Measurements from ENCODE around the gene CAVIN4.

CAVIN4 gene

DNA sequence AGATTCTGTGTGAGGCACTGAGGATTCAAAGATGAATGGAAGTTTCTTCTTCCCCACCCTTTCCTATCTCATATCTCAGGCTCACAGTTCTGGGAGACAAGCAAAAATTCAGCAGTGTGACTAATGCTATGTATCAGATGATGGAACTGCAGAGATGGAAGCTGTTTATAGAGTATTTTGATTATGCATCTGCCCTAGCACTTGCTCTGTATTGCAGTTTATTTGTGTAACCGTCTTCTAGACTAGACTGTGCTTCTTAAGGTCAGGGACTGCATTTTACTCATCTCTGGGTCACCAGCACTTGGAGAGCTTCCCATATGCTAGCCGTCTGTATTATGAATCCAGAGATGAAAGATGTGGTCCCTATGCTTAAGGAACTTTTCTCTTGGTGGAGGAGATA, 12.6 kb downstream of the CAVIN4 start:
- peak; percentile 51 for DNase-seq (ENCODE audit: low read depth)
- H3K27me3 ChIP-seq (replicated peaks; ENCODE audit: control insufficient read depth, insufficient read depth, low read length) = no peaks in the 10 kb centered on the region
- no peaks in the 10 kb centered on the region for H3K36me3 ChIP-seq (ENCODE audit: control insufficient read depth, insufficient read depth, low read length, severe bottlenecking)
- H3K9me3 ChIP-seq (ENCODE audit: control insufficient read depth, low read length) = no peaks in the 10 kb centered on the region
- peaks cover 19% of the 10 kb centered on the region for H3K4me1 ChIP-seq (ENCODE audit: control insufficient read depth, insufficient read depth, low read length)
- H3K4me3 ChIP-seq (ENCODE audit: low read length) = no peak overlapping the region
- no peak overlapping the region for H3K9ac ChIP-seq (ENCODE audit: low read length)

DNA sequence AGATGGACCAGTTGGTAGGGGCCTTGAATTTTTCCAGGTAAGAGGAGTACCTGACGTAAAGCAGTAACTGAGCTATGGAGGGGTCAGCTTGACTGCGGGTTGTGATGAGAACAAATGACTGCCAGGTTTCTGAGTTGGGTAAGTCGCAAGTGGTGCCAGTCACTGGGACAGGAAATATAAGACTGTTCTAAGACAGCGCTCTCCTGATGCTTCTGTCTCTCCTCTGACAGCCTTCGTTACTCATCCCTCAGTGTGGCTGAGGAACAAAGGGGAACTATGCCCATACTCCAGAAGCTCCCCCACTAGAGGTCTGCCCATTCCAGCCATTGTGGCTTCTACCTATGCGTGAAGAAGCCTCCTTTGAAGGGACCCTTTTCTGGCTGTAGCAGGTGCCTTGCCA, 13.3 kb downstream of the CAVIN4 start:
- Histone ChIP-seq H3K9me3 (ENCODE audit: control insufficient read depth, low read length) (no peaks in the 10 kb centered on the region), H3K27me3 (replicated peaks; ENCODE audit: control insufficient read depth, insufficient read depth, low read length) (no peaks in the 10 kb centered on the region), H3K36me3 (ENCODE audit: control insufficient read depth, insufficient read depth, low read length, severe bottlenecking) (no peaks in the 10 kb centered on the region), H3K4me3 (ENCODE audit: low read length) (no peak overlapping the region), H3K9ac (ENCODE audit: low read length) (no peak overlapping the region), H3K4me1 (ENCODE audit: control insufficient read depth, insufficient read depth, low read length) (peaks cover 19% of the 10 kb centered on the region)
- DNase-seq (ENCODE audit: low read depth) = no peak

DNA sequence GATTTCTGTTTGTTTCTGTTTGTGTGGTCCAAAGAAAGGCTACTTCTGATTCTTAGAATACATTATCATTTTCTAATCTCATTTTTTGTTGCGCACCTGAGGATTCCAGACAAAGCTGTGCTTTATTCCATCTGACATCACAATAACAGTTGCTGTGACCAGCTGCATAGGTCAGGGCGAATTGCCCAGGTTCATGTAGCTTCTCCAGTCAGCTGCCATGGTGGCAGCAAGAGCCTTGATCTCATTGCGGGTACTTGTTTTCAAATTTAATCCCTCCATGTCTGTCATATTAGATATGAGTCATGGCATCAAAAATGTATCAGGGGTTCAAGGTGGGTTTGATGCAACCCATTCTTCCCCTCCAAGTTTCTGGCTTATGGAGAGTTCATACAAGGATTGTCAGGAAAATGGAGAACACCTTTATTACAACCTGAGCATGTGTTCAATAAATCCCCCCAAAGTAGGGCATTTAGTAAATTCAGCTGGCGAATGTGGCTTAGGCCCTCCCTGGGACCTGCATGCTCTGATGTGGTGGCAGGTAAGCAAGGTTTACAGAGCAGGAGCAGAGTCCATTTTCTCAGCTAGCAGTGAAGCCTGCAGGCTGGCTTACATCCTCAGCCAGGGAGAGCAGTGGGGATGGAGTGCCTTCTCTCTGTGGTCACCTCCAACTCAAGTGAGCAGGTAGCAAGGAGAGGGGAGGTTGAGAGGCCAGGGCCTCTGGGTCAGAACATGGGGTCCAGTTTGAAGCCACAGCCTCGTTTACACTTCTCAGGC, 13.9 kb downstream of the CAVIN4 start:
- H3K4me1 ChIP-seq (ENCODE audit: control insufficient read depth, insufficient read depth, low read length) = peaks cover 19% of the 10 kb centered on the region
- H3K27me3 ChIP-seq (replicated peaks; ENCODE audit: control insufficient read depth, insufficient read depth, low read length) = no peaks in the 10 kb centered on the region
- H3K9me3 ChIP-seq (ENCODE audit: control insufficient read depth, low read length) = no peaks in the 10 kb centered on the region
- no peak overlapping the region for H3K4me3 ChIP-seq (ENCODE audit: low read length)
- DNase-seq (ENCODE audit: low read depth) = no peak
- H3K36me3 ChIP-seq (ENCODE audit: control insufficient read depth, insufficient read depth, low read length, severe bottlenecking) = no peaks in the 10 kb centered on the region
- H3K9ac ChIP-seq (ENCODE audit: low read length) = no peak overlapping the region

DNA sequence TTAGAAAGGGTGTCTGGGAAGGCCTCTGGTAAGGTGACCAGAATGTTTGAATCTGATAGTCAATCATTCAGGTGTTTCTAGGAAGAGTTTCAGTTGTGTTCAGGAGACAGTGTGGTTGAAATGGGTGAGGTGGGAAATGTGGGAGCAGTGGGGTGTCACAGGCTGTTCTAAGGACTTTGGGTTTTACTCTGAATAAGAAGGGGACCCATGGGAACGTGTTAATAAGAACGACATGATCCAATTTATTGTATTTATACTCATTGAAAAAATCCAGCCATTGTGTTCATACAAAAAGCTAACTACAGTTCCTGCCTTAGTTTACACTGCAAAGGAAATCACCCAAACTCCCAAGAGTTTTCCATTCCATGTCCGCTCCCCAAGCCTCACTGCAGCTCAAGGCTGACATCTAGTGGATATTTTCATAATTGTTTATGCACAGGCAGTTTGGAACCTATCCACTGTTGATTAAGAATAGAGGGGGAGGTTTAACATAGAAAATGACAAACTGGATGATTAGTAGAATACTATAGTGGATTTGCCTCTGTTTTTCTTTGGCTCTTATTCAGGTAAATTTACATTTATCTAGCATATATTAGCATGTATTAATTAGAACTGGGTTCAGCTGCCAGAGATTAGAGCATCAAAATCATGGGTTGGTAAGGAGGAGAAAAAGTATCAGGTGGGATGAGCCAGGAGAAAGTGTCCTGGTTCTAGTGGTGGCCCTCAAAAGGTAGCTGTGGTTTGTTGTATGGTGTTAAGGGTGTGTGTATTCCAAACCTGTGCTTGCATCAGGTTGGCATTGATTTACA, 17.7 kb downstream of the CAVIN4 start:
- H3K9me3 ChIP-seq (ENCODE audit: control insufficient read depth, low read length) = no peaks in the 10 kb centered on the region
- peak overlapping the region; percentile 23 for H3K9ac ChIP-seq (ENCODE audit: low read length)
- H3K27me3 ChIP-seq (replicated peaks; ENCODE audit: control insufficient read depth, insufficient read depth, low read length) = no peaks in the 10 kb centered on the region
- peak; percentile 86 for DNase-seq (ENCODE audit: low read depth)
- no peak overlapping the region for H3K4me3 ChIP-seq (ENCODE audit: low read length)
- H3K4me1 ChIP-seq (ENCODE audit: control insufficient read depth, insufficient read depth, low read length) = peaks cover 7% of the 10 kb centered on the region
- H3K36me3 ChIP-seq (ENCODE audit: control insufficient read depth, insufficient read depth, low read length, severe bottlenecking) = no peaks in the 10 kb centered on the region

DNA sequence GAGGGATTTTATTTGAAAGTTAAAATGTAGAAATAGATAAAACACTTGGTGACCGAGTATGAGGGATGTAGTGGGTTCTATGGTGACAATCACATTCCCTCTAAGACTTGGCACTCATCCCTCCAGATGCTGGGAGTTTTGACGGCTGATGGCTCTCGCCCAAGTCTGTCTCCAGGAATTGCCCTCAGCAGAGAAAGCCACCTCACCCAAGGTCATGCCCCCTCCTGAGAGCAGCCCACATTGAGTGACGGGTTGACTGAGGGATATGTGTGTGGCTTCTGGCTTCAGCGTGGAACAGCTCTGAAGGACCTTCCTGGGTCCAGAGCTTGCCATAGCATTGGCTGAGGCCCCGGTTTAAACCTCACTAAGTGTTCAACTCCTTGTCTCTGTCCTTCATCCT, 19.4 kb downstream of the CAVIN4 start:
- no peaks in the 10 kb centered on the region for H3K9me3 ChIP-seq (ENCODE audit: control insufficient read depth, low read length)
- H3K27me3 ChIP-seq (replicated peaks; ENCODE audit: control insufficient read depth, insufficient read depth, low read length) = no peaks in the 10 kb centered on the region
- no peak overlapping the region for H3K4me3 ChIP-seq (ENCODE audit: low read length)
- no peaks in the 10 kb centered on the region for H3K36me3 ChIP-seq (ENCODE audit: control insufficient read depth, insufficient read depth, low read length, severe bottlenecking)
- no peak for DNase-seq (ENCODE audit: low read depth)
- no peak overlapping the region for H3K9ac ChIP-seq (ENCODE audit: low read length)
- no peaks in the 10 kb centered on the region for H3K4me1 ChIP-seq (ENCODE audit: control insufficient read depth, insufficient read depth, low read length)

DNA sequence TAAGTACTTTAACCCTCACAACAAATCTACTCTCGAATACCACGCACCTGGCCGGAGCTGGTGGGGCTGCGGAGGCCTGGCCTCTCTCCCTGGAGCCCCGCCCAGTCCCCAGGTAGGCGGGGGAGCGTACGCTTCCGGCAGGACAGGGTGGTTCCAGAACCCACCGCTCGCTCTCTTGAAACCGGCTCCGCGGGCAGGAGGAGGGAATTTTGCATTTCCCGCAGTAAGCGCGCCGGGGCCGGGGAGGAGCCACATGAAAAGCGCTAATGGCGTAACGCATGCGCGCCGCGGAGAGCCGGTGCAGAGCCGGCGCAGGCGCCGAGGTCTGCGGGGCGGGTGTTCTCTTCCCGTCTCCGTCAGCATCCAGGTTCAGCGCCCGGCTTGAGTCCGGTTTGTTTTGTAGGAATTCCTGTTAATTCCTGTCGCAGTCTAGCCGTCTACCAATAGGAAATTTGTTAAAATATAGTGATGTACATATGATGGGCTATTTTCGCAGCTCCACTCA, 20.8 kb downstream of the CAVIN4 start:
- Histone ChIP-seq H3K36me3 (ENCODE audit: control insufficient read depth, insufficient read depth, low read length, severe bottlenecking) (no peaks in the 10 kb centered on the region), H3K4me1 (ENCODE audit: control insufficient read depth, insufficient read depth, low read length) (no peaks in the 10 kb centered on the region), H3K9ac (ENCODE audit: low read length) (peak overlapping the region; percentile 83), H3K4me3 (ENCODE audit: low read length) (peak overlapping the region; percentile 86), H3K27me3 (replicated peaks; ENCODE audit: control insufficient read depth, insufficient read depth, low read length) (no peaks in the 10 kb centered on the region), H3K9me3 (ENCODE audit: control insufficient read depth, low read length) (no peaks in the 10 kb centered on the region)
- DNase-seq (ENCODE audit: low read depth) = peak; percentile 93

DNA sequence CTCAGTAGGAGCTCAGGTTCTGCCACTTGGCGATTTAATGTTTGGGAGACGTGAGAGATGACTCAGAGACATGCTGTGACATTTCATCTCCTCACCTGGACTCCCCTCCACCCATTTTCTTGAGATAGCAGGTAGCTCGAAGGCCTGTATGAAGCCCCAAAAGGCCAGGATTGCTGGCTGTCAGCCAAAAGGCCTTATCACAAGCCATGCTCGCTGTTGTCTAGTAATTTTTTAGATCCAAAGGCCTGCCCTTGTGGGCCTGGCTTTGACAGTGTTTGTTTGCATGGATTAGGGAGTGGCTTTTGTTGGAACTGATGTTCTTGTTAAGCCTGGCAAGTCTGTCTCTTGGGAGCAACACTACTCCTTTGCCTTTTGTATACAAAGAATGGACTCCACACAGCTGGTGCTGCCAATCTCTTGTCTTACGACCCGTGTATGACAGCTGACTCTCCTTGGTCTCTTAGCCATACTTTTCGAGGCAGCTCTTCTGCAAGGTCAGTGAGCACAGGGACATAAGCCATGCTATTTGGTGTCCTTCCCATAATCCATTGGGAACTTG, 22.7 kb downstream of the CAVIN4 start:
- Histone ChIP-seq H3K36me3 (ENCODE audit: control insufficient read depth, insufficient read depth, low read length, severe bottlenecking) (no peaks in the 10 kb centered on the region), H3K9me3 (ENCODE audit: control insufficient read depth, low read length) (no peaks in the 10 kb centered on the region), H3K27me3 (replicated peaks; ENCODE audit: control insufficient read depth, insufficient read depth, low read length) (no peaks in the 10 kb centered on the region), H3K4me1 (ENCODE audit: control insufficient read depth, insufficient read depth, low read length) (no peaks in the 10 kb centered on the region), H3K4me3 (ENCODE audit: low read length) (no peak overlapping the region), H3K9ac (ENCODE audit: low read length) (no peak overlapping the region)
- no peak for DNase-seq (ENCODE audit: low read depth)

DNA sequence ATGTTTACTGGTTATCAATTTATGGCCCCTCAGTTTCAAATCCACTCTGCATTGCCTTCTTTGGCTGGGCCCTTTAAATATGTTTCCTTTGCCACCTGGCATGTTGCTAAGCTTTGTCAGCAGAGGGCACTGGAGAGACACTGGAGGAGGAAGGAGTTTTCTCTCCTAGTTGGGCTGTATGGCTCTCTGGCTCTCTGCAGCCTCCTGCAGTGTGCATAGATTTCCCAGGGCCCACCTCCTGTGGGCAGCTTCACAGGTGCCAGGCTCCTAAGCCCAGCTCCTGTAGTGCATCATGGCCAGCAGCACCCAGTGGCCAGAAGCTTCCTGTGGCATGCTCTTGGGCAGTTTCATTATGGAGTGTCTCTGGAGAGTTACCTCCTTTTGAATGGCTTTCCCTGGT, 23.3 kb downstream of the CAVIN4 start:
- Histone ChIP-seq H3K9ac (ENCODE audit: low read length) (no peak overlapping the region), H3K4me1 (ENCODE audit: control insufficient read depth, insufficient read depth, low read length) (no peaks in the 10 kb centered on the region), H3K9me3 (ENCODE audit: control insufficient read depth, low read length) (no peaks in the 10 kb centered on the region), H3K4me3 (ENCODE audit: low read length) (no peak overlapping the region), H3K36me3 (ENCODE audit: control insufficient read depth, insufficient read depth, low read length, severe bottlenecking) (no peaks in the 10 kb centered on the region), H3K27me3 (replicated peaks; ENCODE audit: control insufficient read depth, insufficient read depth, low read length) (no peaks in the 10 kb centered on the region)
- DNase-seq (ENCODE audit: low read depth) = peak; percentile 76

DNA sequence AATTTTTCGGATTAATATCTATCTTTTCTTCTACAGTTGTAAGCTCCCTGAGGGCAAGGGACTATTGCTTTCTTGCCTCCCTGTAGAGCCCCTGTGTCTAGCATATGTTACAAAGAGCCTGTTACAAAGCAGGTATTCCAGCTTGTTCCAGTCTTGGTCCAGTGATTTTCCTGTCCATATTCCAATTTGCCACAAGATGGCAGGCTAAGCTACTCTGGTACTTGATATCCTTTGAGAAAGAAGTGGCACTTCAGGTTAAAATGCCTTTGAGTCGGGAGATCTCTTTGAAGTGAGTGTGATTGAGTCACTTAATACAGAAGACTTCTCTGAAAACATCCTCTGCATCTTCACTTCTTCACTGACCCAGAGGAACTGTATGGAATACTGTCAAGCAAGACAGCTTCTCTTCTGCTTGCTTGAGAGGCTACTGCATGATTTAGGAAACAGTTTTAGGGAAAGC, 24.5 kb downstream of the CAVIN4 start:
- Histone ChIP-seq H3K27me3 (replicated peaks; ENCODE audit: control insufficient read depth, insufficient read depth, low read length) (no peaks in the 10 kb centered on the region), H3K9ac (ENCODE audit: low read length) (no peak overlapping the region), H3K4me3 (ENCODE audit: low read length) (no peak overlapping the region), H3K36me3 (ENCODE audit: control insufficient read depth, insufficient read depth, low read length, severe bottlenecking) (no peaks in the 10 kb centered on the region), H3K4me1 (ENCODE audit: control insufficient read depth, insufficient read depth, low read length) (no peaks in the 10 kb centered on the region), H3K9me3 (ENCODE audit: control insufficient read depth, low read length) (no peaks in the 10 kb centered on the region)
- DNase-seq (ENCODE audit: low read depth) = peak; percentile 79

DNA sequence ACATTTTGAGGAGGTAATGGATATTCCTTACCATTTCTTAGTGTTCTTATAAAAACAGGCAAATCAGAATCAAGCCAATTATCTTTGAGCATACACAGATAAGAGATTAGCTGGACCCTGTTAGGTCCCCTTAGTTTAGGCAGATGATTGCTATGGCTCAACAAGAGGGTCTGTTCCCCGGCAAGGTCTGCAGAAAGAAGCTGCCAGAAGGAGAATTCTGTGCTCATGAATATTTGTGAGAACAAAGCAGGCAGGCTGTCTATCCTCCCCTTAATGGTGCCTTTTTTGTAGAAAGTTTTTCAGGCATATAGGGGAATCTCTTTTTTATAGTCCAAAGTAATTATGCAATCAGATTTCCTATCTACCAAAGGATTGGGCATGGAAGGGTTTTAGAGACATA, 27.5 kb downstream of the CAVIN4 start:
- no peaks in the 10 kb centered on the region for H3K36me3 ChIP-seq (ENCODE audit: control insufficient read depth, insufficient read depth, low read length, severe bottlenecking)
- DNase-seq (ENCODE audit: low read depth) = no peak
- no peaks in the 10 kb centered on the region for H3K4me1 ChIP-seq (ENCODE audit: control insufficient read depth, insufficient read depth, low read length)
- no peak overlapping the region for H3K4me3 ChIP-seq (ENCODE audit: low read length)
- no peaks in the 10 kb centered on the region for H3K9me3 ChIP-seq (ENCODE audit: control insufficient read depth, low read length)
- H3K9ac ChIP-seq (ENCODE audit: low read length) = no peak overlapping the region
- H3K27me3 ChIP-seq (replicated peaks; ENCODE audit: control insufficient read depth, insufficient read depth, low read length) = no peaks in the 10 kb centered on the region

DNA sequence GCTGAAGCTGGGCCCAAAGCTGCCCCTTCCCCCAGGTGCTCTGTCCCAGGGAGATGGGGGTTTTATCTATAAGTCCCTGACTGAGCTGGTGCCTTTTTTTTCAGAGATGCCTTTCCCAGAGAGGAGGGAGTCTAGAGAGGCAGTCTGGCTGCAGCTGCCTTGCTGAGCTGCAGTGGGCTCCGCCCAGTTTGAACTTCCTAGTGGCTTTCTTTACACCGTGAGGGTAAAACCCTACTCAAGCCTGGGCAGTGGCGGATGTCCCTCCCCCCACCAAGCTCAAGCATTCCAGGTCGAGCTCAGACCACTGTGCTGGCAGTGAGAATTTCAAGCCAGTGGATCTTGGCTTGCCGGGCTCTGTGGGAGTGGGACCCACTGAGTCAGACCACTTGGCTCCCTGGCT, 41.3 kb downstream of the CAVIN4 start:
- no peaks in the 10 kb centered on the region for H3K36me3 ChIP-seq (ENCODE audit: control insufficient read depth, insufficient read depth, low read length, severe bottlenecking)
- H3K4me3 ChIP-seq (ENCODE audit: low read length) = no peak overlapping the region
- peaks cover 4% of the 10 kb centered on the region for H3K9me3 ChIP-seq (ENCODE audit: control insufficient read depth, low read length)
- H3K9ac ChIP-seq (ENCODE audit: low read length) = no peak overlapping the region
- no peaks in the 10 kb centered on the region for H3K27me3 ChIP-seq (replicated peaks; ENCODE audit: control insufficient read depth, insufficient read depth, low read length)
- H3K4me1 ChIP-seq (ENCODE audit: control insufficient read depth, insufficient read depth, low read length) = no peaks in the 10 kb centered on the region
- no peak for DNase-seq (ENCODE audit: low read depth)

All from adipocyte (in vitro differentiated cells).